ENCODE measurements around the gene NEURL3.

NEURL3 gene

DNA sequence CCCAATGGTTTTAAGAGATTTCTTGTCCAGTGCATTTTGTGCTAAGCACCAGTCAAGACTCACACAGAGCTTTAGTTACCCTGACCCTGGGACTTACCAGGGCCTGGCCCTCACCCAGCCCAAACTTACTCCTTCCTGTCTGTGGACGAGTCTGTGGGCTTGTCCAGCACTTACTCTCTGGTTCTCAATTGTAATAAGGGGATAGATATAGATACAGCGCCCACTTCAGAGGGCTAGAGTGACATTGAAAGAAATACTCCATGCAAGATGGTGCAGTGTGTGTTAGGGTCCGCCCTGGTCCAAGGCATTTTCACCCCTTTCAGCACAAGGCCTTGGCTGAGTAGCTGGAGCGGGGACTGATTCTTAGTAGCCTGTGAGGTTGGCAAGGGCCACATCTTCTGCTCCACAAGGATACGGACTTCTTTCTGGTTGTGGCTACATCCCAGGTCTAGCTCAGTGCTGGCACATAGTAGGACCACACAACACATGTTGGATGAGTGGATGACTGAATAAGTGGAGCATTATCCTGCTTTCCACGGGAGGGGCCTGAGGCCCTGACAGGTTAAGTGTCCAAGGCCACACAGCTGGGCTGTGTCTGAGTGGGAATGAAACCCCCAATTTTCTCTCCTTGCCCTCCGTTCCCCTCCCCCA is 27.6 kb upstream of the NEURL3 start:
- no peak overlapping the region for H3K4me3 ChIP-seq (ENCODE audit: low read depth, low read length)
- DNase-seq (ENCODE audit: low read depth) = no peak
- TF ChIP-seq MYC (IDR thresholded peaks at IDR 0.05; ENCODE audit: low read depth, low read length) (no peak), POLR2A (IDR thresholded peaks at IDR 0.05; ENCODE audit: extremely low read depth, insufficient read length) (no peak)
- TF ChIP-seq, protein P1, sequence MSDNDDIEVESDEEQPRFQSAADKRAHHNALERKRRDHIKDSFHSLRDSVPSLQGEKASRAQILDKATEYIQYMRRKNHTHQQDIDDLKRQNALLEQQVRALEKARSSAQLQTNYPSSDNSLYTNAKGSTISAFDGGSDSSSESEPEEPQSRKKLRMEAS (IDR thresholded peaks at IDR 0.05; ENCODE audit: low read depth, low read length) = no peak
- TF ChIP-seq, protein P2, sequence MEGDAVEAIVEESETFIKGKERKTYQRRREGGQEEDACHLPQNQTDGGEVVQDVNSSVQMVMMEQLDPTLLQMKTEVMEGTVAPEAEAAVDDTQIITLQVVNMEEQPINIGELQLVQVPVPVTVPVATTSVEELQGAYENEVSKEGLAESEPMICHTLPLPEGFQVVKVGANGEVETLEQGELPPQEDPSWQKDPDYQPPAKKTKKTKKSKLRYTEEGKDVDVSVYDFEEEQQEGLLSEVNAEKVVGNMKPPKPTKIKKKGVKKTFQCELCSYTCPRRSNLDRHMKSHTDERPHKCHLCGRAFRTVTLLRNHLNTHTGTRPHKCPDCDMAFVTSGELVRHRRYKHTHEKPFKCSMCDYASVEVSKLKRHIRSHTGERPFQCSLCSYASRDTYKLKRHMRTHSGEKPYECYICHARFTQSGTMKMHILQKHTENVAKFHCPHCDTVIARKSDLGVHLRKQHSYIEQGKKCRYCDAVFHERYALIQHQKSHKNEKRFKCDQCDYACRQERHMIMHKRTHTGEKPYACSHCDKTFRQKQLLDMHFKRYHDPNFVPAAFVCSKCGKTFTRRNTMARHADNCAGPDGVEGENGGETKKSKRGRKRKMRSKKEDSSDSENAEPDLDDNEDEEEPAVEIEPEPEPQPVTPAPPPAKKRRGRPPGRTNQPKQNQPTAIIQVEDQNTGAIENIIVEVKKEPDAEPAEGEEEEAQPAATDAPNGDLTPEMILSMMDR (IDR thresholded peaks at IDR 0.05; ENCODE audit: low read depth, low read length) = no peak

DNA sequence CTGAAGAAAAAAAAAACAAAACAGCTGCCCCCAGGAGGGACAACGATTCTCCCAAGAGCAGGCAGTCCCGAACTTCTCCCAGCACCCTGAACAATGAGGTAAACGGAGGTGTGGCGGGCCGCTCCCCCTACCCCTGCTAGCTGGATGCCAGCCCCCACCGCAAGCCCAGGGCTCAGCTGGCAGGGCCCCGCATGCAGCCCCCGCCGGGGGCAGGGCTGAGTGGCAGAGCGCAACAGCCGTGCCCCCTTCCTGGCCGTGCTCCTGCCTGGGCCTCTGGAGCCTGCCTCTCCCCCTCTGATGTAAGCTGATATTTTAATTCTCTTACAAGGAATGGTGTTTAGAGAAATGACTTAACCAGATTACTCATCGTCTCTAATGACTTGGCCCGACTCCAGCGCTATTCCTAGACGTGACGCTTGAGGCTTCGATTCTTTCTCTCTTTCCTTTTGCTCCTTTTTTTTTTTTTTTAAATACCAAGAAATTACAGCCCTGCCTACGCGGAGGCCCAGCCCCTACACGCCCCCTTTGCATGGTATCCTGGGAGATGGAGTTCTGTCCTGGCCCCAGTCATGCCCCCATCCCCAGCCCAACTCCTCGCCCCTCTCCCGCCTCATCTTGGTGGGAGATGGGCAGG is 26.8 kb upstream of the NEURL3 start:
- H3K4me3 ChIP-seq (ENCODE audit: low read depth, low read length) = no peak overlapping the region
- DNase-seq (ENCODE audit: low read depth) = peak; percentile 93
- peak; percentile 54 for TF ChIP-seq MYC (IDR thresholded peaks at IDR 0.05; ENCODE audit: low read depth, low read length)
- no peak for TF ChIP-seq POLR2A (IDR thresholded peaks at IDR 0.05; ENCODE audit: extremely low read depth, insufficient read length)
- TF ChIP-seq, protein P1 (IDR thresholded peaks at IDR 0.05; ENCODE audit: low read depth, low read length) = peak; percentile 28; the same call in 1 of the 2 replicates
- TF ChIP-seq, protein P2 (IDR thresholded peaks at IDR 0.05; ENCODE audit: low read depth, low read length) = no peak

DNA sequence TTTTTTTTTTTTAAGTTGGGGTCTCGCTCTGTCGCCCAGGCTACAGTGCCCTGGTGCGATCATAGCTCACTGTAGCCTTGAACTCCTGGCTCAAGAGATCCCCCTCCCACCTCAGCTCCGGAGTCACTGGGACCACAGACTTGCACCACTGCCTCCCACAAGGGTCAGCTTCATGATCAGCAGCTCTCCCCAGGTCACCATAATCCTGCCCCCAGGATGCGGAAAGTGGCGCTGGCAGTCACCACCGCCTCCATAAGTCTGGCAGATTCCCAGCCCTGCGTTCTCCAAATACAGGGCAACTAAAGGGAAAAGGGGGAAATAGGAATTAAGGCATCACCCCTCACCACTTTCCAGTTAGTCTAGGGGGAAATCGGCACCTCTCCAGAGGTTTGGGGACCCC is 26.2 kb upstream of the NEURL3 start:
- TF ChIP-seq POLR2A (IDR thresholded peaks at IDR 0.05; ENCODE audit: extremely low read depth, insufficient read length) = no peak
- TF ChIP-seq, protein P1 (IDR thresholded peaks at IDR 0.05; ENCODE audit: low read depth, low read length) = no peak
- TF ChIP-seq, protein P2 (IDR thresholded peaks at IDR 0.05; ENCODE audit: low read depth, low read length) = no peak
- no peak for TF ChIP-seq MYC (IDR thresholded peaks at IDR 0.05; ENCODE audit: low read depth, low read length)
- no peak overlapping the region for H3K4me3 ChIP-seq (ENCODE audit: low read depth, low read length)
- DNase-seq (ENCODE audit: low read depth) = no peak

DNA sequence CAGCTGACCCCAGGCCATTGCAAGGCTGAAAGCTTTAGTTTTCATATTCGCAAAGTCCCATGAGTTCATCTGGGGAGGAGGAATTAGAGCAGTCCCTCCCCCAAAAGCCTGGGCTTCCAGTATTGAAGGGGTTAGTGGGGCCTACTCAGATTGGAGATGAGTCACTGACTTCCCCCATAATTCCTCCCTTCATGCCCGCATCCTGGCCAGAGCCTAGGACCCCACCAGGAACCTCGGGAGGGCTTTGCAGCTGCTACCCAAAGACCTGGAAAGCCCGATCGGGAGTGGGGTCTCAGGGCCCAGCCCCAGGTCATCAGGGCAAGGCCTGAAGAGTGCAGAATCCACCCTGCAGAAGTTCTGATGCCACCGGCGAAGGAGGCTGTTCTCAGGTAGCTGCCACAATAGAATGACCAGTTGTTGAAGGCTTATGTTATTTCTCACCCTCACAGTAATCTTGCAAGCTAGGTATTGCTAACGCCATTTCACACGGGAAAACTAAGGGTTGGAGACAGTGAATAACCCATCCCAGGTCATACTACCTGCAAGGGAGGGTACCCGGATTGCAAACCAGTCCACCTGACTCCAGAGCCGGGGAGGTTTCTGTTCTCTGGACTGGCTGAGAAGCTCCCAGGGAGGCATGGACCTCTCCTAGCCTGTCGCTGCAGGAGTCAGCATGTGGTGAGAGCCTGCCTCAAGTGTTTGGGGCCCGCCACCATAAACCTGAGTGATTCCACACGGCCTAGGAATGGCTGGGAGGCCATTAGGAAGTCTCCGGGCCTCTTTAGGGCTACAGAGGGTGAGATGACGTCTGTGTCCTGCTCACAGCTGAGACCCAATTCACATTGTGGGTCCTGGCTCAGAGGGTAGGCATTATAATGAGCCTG is 25.6 kb upstream of the NEURL3 start:
- no peak overlapping the region for H3K4me3 ChIP-seq (ENCODE audit: low read depth, low read length)
- TF ChIP-seq POLR2A (IDR thresholded peaks at IDR 0.05; ENCODE audit: extremely low read depth, insufficient read length) (no peak), MYC (IDR thresholded peaks at IDR 0.05; ENCODE audit: low read depth, low read length) (no peak)
- TF ChIP-seq, protein P2 (IDR thresholded peaks at IDR 0.05; ENCODE audit: low read depth, low read length) = no peak
- TF ChIP-seq, protein P1 (IDR thresholded peaks at IDR 0.05; ENCODE audit: low read depth, low read length) = no peak
- peak; percentile 52 for DNase-seq (ENCODE audit: low read depth)

DNA sequence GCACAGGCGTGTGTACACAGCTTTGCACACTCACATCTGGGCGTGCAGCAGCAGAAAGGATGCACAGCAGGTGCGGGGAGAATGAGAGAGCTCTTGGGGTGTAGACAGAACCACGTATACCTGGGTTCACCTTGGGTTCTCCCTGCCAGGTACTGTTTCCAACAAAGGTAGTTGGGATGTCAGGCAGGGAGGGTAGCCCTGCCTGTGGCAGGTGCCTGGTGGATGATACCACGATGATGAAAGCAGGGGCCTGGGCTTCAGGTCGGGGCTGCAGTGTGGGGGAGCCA is 24.9 kb upstream of the NEURL3 start:
- TF ChIP-seq POLR2A (IDR thresholded peaks at IDR 0.05; ENCODE audit: extremely low read depth, insufficient read length) (no peak), MYC (IDR thresholded peaks at IDR 0.05; ENCODE audit: low read depth, low read length) (no peak)
- TF ChIP-seq, protein P2 (IDR thresholded peaks at IDR 0.05; ENCODE audit: low read depth, low read length) = no peak
- TF ChIP-seq, protein P1 (IDR thresholded peaks at IDR 0.05; ENCODE audit: low read depth, low read length) = no peak
- no peak for DNase-seq (ENCODE audit: low read depth)
- H3K4me3 ChIP-seq (ENCODE audit: low read depth, low read length) = no peak overlapping the region
